NCI-H510A (cell line): ENCODE measurements around the gene MYLK4.

Experiments used
- DNase-seq: peaks from one replicate; lab custom pipeline; 2025; lab: John Stamatoyannopoulos, UW

Gene MYLK4

GRCh38 chr6:2658788-2659187, 91.9 kb downstream of the MYLK4 start:
- no peak for DNase-seq

DNA sequence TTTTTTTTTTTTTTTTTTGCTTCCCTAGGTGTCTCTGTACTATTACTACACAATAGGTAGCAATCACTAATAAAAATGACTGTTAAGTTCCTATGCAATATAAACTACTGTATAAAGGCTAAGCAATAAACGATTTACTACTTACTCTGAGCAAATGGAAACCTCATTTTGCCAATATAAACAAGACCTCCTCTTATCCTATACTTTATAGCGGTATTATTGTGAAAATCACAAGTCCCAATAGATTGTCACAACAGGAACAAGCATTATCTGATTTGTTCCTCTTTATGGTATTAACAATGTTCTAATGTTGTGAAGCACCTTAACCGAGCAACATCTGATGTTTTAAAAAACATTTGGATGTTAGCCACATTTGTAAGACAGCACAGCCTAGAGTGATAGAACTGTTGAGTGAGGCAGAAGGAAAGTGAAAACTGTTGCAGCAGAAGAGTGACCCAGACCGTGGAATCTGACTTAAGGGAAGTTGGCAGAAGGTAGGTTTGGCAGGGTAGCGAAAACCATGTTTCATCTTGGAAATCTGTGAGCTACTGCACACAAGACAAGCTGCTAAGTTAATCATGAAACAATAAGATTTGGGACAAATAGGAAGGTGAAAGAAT, 94.2 kb downstream of the MYLK4 start:
- no peak for DNase-seq

DNA sequence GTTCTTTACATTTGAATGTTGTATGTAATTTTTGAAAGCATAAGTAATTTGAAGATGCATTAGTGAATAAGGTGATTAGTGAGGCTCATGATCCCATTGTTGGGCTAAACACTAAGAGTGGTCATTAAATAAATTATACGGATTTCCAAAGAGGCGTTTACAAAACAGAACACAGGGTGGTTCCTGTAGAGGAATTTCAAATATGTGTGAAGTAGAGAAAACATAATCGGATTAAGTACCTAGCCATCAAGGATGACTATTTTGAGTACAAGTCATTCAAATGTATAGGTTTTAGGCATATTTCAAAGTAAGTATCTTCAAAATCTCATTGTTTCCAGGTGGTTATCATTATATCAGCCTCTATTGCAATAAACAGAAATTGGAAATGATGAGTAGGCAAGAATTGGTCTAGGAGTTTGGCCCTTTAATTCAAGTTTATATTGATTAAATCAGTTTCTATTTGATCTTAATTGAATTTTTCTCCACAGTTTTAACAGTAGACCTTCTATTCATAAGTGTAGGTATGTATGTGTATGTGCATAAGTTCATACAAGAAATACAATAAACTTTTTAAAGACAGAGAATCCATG, 94.8 kb downstream of the MYLK4 start:
- no peak for DNase-seq

DNA sequence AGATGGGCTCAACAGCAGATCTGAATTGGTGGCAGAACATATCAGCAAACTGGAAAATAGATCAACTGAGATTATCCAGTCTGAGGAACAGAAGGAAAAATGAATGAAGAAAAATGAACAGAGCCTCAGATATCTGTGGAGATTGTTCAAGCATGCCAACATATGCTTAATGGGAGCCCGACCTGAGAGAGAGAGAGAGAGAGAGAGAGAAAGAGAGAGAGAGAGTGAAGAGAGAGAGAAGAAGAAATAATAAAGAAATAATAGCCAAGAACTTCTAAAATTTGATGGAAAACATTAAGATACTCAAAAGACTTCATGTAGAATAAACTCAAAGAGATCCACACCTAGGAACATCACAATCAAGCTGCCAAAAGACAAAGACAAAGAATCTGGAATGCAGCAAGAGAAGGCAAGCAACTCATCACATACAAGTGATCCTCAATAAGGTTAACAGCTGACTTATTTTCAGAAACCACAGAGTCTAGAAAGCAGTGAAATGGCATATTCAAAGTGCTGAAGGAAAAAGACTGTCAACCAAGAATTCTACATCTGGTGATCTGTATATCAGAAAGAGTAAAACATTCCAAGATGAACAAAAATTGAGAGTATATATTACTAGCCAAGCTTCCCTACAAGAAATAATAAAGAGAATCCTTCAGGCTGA, 97.2 kb downstream of the MYLK4 start:
- no peak for DNase-seq

- DNase-seq = no peak
Measured at GRCh38 chr6:2652611-2653010, 98.1 kb downstream of the MYLK4 start.

GRCh38 chr6:2651961-2652360, 98.8 kb downstream of the MYLK4 start:
- DNase-seq = no peak

DNA sequence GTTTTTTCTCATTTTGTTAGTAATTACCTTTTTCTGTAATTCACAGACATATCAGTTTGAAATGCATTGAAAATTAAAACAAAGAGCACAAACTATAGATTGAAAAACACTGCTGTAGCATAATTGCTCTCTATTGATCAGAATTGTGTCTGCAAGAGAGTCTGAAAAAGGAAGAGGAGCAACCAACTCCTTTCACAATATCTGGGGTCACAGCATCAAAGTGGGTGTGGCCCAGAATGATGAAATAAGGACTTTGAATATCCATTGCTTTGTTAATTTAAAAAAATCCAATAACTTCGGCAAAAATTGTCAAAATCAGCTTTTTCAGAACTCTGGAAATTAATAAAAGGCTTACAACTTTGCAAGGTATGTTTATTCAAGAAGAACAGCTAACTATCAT, 99.2 kb downstream of the MYLK4 start:
- DNase-seq = no peak

DNA sequence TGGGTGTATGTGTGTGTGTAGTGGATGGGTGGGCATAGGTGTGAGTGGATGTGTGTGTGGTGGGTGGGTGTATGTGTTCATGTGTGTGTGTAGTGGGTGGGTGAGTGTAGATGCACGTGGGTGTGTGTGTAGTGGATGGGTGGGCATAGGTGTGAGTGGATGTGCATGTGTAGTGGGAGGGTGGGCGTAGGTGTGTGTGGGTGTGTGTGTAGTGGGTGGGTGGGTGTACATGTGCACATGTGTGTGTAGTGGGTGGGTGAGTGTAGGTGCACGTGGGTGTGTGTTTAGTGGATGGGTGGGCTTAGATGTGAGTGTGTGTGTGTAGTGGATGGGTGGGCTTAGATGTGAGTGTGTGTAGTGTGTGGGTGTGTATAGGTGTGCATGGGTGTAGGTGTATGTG, 104.4 kb downstream of the MYLK4 start:
- DNase-seq = no peak

- no peak for DNase-seq
Measured at GRCh38 chr6:2643935-2644539, 106.7 kb downstream of the MYLK4 start.

- no peak for DNase-seq
Measured at GRCh38 chr6:2643130-2643529, 107.6 kb downstream of the MYLK4 start.

GRCh38 chr6:2641044-2641725, 109.5 kb downstream of the MYLK4 start:
- no peak for DNase-seq

GRCh38 chr6:2640551-2640950, 110.2 kb downstream of the MYLK4 start:
- no peak for DNase-seq

DNA sequence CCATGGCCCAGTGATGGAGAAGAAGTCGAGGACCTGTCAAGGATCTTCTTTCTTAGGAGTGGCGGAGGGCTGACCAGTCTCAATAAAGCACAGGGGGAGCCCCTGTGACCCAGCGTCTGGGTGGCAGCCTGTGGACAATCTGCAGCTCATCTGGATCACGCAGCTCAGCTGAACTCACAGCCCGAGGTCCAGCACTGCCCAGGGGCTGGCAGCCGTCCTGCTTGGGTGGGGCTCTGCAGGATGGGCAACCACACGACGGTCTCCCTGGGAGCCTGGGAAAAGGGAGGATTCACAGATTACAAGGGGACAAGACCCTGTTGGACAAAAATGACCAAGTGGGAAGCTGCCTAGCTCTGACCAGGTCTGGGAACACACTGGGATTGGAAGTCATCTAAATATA, 110.8 kb downstream of the MYLK4 start:
- DNase-seq = no peak

DNA sequence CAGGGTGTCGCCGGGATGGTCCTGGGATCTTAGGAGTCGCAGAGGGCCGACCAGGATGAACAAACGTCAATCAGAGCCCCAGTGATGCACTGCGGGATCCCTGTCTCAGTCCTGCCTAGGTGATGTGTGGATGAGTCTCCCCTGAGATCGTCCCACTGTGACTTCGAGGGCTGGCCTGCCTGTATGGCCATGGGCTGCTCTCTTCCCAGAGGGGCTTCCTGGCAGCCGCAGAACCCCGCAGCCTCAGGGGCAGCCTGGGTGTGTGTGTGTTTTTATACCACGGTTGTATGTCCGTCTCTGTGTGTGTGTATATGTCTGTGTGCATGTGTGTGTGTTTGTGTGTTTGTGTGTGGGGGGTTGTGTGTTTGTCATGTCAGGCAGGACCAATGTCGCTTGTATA, 111.6 kb downstream of the MYLK4 start:
- DNase-seq = no peak

DNA sequence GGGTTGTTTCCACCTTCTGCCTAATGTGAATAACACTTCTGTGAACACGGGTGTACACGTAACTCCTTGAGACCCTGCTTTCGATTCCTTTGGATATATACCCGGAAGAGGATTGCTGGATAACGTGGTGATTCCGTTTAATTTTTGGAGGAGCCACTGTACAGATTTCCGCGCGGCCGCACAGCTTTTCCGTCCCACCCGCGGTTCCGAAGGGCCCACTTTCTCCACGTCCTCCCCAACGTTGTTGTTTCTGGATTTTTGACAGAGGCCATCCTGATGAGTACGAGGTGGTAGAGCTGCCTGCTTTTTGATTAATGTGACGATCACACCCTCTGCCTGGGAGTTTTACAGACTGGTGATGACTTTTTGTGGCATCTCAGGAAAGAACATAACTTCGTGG, 114.0 kb downstream of the MYLK4 start:
- DNase-seq = no peak

DNA sequence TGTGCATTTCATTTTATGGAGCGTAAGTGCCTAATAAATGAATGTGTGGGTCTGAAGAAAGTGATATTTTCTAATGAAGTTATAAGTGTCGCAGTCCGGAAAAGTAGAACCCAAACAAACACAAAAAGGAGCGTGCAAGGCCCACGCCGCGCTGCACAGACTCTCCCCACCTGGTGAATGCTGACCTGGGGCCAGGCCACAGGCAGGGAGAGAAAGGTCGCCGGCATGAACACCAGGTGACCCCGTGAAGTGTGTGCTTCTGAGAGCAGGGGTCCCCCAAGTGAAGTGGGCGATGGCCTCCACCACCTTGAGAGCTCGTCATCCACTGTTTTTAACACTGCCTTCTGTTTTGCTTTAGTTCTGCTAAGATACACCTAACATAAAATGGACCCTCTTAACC, 114.8 kb downstream of the MYLK4 start:
- DNase-seq = no peak

- peak; percentile 63 for DNase-seq
Measured at GRCh38 chr6:2634139-2634964, 116.4 kb downstream of the MYLK4 start.

DNA sequence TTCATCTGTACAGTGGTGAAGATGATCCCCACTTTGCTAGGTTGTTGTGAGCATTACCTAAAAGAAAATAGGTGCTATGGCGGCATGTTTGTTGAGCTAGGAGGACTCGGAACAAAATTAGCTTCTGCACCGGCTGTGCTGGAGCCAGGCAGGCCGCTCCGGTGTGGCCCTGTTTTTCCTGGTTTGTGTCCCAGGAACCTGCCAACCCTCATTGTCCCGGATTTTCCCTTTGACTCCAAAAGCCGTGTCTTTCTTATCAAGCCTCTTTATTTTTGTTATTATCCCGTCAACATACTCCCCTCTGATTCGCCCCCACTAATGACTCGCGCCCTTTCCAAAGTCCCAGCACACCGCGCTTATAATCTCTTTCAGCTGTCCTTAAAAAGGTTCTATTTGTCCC, 117.0 kb downstream of the MYLK4 start:
- no peak for DNase-seq

- no peak for DNase-seq
Measured at GRCh38 chr6:2632976-2633584, 117.6 kb downstream of the MYLK4 start.

GRCh38 chr6:2632368-2632767, 118.4 kb downstream of the MYLK4 start:
- DNase-seq = no peak

- DNase-seq = no peak
Measured at GRCh38 chr6:2630891-2631571, 119.7 kb downstream of the MYLK4 start.
